ENCODE measurements around the gene PRUNE1.

The PRUNE1 gene

GRCh38 chr1:150976879-150977694, 31.2 kb upstream of the PRUNE1 start:
- DNase-seq (ENCODE audit: low read depth in 3 of 3): peak; percentile 41 to 74 (median 53)

- DNase-seq (ENCODE audit: low read depth in 3 of 3): peak; percentile 79 to 86 (median 84)
Observed at GRCh38 chr1:150979092-150980056, 28.9 kb upstream of the PRUNE1 start.

DNA sequence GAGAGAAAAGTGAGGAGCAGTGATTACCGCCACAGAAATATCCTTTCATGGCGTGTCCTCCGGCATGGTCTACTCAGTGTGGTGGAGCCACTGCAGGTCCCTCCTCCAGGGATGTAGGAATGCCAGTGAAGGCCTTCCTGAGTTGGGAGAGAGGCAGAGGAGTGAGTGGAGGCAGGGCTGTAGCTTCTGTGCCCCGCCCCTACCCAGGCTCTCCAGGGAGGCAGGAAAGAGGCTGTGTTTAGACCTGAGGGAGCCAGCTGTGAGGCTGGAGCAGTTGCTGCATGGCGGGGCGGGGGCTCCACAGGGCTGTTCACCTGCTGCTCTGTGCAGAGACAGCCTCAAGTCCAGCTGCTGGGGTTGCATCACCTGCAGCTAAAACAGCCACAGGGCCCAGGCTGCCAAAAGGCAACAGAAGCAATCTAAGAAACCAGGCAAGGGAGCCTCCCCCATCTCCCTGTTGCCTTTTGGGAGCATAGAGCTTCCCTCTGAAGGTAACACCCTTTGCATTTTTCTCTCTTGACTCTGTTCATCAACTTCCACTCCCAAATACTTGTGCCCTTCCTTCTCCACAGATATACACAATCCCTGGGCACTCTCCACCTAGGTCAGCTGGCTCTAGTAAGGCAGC, 27.0 kb upstream of the PRUNE1 start:
- DNase-seq (ENCODE audit: low read depth in 3 of 3): no peak

- no peak for DNase-seq (ENCODE audit: low read depth in 3 of 3)
Observed at GRCh38 chr1:150981805-150982712, 26.2 kb upstream of the PRUNE1 start, which contains the start of gene ANXA9. ANXA9 (plus strand) TSS chr1:150982292; CDS start chr1:150983106, 814 bp downstream.

DNA sequence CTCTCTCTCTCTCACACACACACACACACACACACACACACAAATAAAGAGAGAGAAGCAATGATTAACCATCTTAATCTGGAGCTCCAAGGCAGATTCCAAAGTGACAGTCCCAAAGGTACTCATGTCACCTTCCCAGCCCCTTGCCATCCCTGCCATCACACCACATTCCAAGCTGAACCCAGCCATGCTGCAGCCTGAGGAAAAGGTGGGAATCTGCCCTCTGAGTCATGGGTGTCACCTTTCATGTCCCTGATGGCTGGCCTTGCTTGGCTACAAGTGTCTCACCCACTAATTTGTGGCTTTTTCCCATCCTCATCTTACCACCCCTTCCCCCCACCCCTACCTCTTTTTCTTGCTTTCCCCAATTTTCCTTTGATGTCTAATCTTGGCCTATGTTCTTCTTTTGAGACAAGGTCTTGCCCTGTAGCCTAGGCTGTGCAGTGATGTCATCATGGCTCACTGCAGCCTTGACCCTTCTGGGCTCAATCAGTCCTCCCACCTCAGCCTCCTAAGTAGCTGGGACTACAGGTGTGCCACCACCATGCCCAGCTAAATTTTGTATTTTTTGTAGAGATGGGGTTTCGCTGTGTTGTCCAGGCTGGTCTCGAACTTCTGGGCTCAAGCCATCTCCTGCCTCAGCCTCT, 22.9 kb upstream of the PRUNE1 start:
- DNase-seq (ENCODE audit: low read depth in 3 of 3): no peak

GRCh38 chr1:150987924-150988323, 20.3 kb upstream of the PRUNE1 start:
- no peak for DNase-seq (ENCODE audit: low read depth in 3 of 3)

DNA sequence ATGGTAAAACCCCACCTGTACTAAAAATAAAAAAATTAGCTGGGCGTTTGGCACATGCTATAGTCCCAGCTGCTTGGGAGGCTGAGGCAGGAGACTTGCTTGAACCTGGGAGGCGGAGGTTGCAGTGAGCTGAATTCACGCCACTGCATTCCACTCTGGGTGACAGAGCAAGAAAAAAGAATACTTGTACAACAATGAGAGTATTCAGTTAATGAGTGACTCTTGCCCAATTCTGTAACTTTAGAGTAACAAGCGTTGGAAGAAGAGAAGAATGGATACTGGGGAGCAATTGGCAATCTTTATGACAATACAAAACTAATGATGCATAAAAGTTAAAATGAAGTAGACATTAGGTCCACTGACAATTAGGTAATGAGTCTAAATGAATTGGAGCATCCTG, 15.6 kb upstream of the PRUNE1 start:
- DNase-seq (ENCODE audit: low read depth in 3 of 3): no peak

DNA sequence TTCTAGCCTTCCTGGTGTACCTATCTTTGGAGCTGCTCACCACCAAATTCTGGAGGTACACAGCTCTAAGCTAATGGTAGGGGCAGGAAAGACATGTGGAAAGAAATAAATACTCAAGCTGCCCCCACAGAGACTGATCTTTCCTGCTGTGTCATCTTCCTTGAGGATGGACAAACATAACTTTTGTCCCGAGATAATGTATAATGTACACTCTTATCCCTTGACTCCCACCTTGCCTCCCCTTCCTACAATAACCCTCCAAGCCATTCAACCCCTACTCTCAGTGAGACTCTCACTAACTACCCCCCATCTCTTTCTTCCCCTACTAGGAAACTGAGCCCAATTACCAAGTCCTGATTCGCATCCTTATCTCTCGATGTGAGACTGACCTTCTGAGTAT, 14.0 kb upstream of the PRUNE1 start:
- DNase-seq (ENCODE audit: low read depth in 3 of 3): no peak

DNA sequence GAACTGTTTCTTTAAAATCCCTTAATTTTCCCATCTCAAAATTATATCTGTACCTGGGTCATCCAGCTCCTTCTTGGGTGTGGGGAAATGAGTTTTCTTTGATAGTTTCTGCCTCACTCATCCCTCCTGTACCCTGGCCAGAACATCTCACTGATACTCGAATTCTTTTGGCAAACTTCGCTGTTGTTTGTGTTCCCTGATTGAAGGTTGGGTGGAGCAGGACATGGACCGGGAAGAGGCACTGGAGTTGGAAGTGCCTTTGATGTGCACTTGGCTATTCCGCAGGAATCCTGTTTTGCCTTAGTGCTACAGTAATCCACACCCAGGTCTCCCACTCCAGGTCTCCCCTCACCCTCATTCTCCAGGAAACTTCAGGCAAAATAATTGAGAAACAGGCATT, 12.8 kb upstream of the PRUNE1 start:
- no peak for DNase-seq (ENCODE audit: low read depth in 3 of 3)

DNA sequence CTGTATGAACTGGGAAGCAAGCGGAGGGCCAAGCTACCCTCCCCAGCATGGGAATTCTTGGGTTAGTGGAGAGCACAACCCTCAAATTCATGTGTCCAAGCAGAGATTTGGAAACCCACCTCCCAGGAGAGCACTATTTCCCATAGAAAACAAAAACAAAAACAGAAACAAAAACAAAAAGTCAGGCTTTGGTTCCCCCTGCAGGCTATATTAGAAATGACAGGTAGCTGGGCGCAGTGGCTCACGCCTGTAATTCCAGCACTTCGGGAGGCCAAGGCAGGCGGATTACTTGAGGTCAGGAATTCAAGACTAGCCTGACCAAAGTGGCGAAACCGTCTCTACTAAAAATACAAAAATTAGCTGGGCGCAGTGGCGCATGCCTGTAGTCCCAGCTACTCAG, 12.4 kb upstream of the PRUNE1 start:
- DNase-seq (ENCODE audit: low read depth in 3 of 3): no peak

GRCh38 chr1:150997126-150997872, 10.9 kb upstream of the PRUNE1 start:
- DNase-seq (ENCODE audit: low read depth in 3 of 3): no peak

DNA sequence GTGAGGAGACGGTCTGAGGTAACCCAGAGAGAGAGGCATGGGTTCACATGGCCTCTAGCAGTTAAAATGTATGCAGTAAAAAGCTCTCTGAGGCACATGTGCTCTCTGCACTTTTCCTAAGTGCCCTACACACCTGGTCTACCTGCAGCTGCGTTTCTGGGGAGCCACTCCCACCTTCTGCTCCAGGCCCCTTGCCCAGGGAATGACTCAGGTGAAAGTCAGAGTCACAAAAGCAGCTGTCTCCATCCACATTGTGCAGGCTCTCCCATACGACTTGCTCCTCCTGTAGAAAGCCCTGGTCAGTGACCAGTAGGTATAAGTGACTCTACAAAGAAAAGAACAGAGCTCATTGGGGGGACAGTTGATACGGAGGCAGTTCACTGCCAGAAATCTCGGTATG, 10.3 kb upstream of the PRUNE1 start:
- DNase-seq (ENCODE audit: low read depth in 3 of 3): no peak

DNA sequence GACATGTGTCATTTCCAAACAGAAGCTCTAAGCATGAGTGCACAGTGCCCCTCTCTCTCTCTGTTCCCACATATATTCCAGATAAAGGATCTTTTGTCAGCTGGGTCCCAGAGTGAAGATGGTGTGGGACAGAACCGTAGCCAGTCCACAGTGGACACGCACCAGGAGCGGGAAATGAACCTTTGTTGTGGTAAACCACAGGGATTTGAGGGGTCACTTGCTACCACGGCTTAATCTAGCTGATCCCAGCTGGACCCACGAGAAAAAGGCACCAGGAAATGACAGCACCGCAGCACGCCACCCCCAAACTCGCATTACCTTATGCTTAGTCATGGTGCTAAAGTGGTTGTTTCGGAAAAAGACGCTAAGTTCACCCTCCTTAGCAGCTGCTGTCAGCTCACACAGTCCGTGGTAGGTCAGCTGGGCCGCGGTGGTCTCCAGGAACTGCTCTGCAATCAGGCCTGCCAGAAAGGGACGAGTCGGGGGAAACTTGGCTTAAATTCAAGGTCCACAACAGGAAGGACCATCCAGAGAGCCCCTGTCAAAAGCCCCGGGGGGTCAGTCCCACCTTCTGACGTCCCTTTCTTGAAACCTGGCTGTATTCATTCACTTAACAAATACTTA, 9.1 kb upstream of the PRUNE1 start:
- peak in 1 of 3 experiments; percentile 26 for DNase-seq (ENCODE audit: low read depth in 3 of 3)

- DNase-seq (ENCODE audit: low read depth in 3 of 3): no peak
Observed at GRCh38 chr1:150999926-151000325, 8.3 kb upstream of the PRUNE1 start.

DNA sequence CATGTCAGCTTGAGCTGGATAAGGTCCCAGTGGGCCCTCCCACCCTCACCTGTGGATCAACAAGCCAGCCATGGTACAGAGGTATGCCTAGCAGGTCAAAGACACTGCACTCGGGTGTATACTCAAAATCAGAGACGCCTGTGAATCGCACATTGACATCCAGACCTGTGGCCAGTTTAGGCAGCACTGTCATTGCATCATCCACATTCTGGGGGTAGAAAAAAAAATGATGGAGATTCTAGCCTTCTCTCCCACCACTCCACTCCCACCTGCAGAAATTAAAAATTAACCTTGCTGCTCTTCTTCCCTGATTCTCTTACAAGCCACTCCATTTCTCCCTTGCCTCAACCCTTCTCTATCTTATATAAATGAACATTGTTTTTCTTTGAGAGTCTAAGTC, 7.8 kb upstream of the PRUNE1 start:
- no peak for DNase-seq (ENCODE audit: low read depth in 3 of 3)

DNA sequence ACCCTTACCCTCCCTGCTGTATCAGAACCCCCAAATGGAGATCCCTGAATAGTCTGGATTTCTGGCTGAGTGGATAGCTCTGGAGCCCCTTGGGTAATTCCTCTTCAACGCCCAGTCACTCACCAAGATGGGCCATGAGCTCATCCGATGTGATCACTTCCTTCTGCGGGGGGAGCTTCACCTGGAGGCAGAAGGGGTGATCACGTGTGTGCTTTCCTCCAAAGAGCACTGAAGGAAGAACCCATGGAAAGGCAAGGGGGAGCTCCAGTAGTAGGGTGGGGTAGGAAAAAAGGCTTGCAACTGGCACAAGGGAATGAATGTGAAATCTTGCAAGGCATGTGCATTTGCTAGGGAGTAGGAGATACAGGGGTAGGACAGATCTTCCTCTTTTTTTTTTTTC, 6.6 kb upstream of the PRUNE1 start:
- no peak for DNase-seq (ENCODE audit: low read depth in 3 of 3)

- no peak for DNase-seq (ENCODE audit: low read depth in 3 of 3)
Observed at GRCh38 chr1:151002051-151002450, 6.2 kb upstream of the PRUNE1 start.

GRCh38 chr1:151002611-151003010, 5.6 kb upstream of the PRUNE1 start:
- no peak for DNase-seq (ENCODE audit: low read depth in 3 of 3)

DNA sequence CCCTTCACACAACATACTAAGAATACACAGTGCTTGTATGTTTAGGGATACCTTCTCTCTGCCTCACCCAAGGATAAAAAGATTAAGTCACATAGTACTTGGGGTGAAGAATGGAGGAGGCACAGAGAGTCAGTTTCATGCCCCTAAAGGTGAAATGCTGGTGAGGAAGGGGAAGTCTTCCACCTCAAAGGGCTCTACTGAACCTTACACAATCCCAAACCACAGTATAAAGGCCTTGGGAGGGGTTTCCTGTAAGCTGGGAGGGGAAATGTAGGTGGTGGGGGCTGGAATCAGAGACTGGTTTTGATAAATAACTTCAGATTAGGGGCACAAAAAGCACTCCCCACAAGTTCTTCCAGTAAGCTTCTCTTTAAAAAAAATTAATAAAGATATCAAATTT, 5.1 kb upstream of the PRUNE1 start:
- DNase-seq (ENCODE audit: low read depth in 3 of 3): no peak
